Neural progenitor cell (in vitro differentiated cells): ENCODE data around the gene YBX1.
"Not testable (repeated sequence)": the region's sequence is repeated elsewhere in the genome, so short reads cannot be mapped to it uniquely, and the experiment has no call there.

Experiments used
- CTCF ChIP-seq: fragments of 200-600 bp; sonication (generic); IDR thresholded peaks from 2 replicates; pipeline ENCODE4 v1.5.1; 2017; ENCODE audit warnings: antibody characterized with exemption, mild to moderate bottlenecking
- EZH2 ChIP-seq: fragments of 200-600 bp; sonication (generic); IDR thresholded peaks from 2 replicates; pipeline ENCODE4 v1.6.1; 2017; ENCODE audit warnings: antibody characterized with exemption, mild to moderate bottlenecking, moderate library complexity
- EZH2phosphoT487 ChIP-seq: fragments of 200-600 bp; sonication (generic); IDR thresholded peaks from 2 replicates; pipeline ENCODE4 v1.6.1; 2017; ENCODE audit warnings: antibody characterized with exemption

- TF ChIP-seq EZH2, CTCF, EZH2phosphoT487: not testable (repeated sequence)
Observed at GRCh38 chr1:42712808-42713207, 30.6 kb downstream of the YBX1 start.
